SKM-1 (cell line): ENCODE measurements around the gene CDC6.

ENCODE experiments used
- DNase-seq: peaks from one replicate; lab custom pipeline; 2025; ENCODE audit not compliant: unreplicated experiment; lab: John Stamatoyannopoulos, UW

CDC6 gene

GRCh38 chr17:40309949-40310510 lies 22.4 kb downstream of the CDC6 start:
- no peak for DNase-seq

- DNase-seq = no peak
Measured at GRCh38 chr17:40310882-40311391, 23.3 kb downstream of the CDC6 start.

GRCh38 chr17:40311575-40311974 lies 23.9 kb downstream of the CDC6 start:
- DNase-seq = no peak

- no peak for DNase-seq
Measured at GRCh38 chr17:40312131-40312731, 24.6 kb downstream of the CDC6 start.

GRCh38 chr17:40312893-40313667 lies 25.4 kb downstream of the CDC6 start:
- DNase-seq = no peak

GRCh38 chr17:40313668-40314583 lies 26.2 kb downstream of the CDC6 start:
- no peak for DNase-seq

GRCh38 chr17:40314584-40314956 lies 26.9 kb downstream of the CDC6 start:
- DNase-seq = no peak

GRCh38 chr17:40315206-40315605 lies 27.5 kb downstream of the CDC6 start:
- no peak for DNase-seq

- DNase-seq = no peak
Measured at GRCh38 chr17:40315678-40316570, 28.2 kb downstream of the CDC6 start.

- DNase-seq = no peak
Measured at GRCh38 chr17:40316571-40317344, 29.1 kb downstream of the CDC6 start.

- DNase-seq = no peak
Measured at GRCh38 chr17:40317345-40317873, 29.7 kb downstream of the CDC6 start.

GRCh38 chr17:40317880-40318829 lies 30.5 kb downstream of the CDC6 start:
- DNase-seq = peak; percentile 92

- DNase-seq = no peak
Measured at GRCh38 chr17:40318830-40319391, 31.2 kb downstream of the CDC6 start.

- no peak for DNase-seq
Measured at GRCh38 chr17:40319651-40320540, 32.2 kb downstream of the CDC6 start.

GRCh38 chr17:40320756-40321523 lies 33.3 kb downstream of the CDC6 start:
- no peak for DNase-seq

GRCh38 chr17:40321524-40321929 lies 33.8 kb downstream of the CDC6 start:
- no peak for DNase-seq
